ENCODE results near the gene SLC35A4.

Gene SLC35A4

DNA sequence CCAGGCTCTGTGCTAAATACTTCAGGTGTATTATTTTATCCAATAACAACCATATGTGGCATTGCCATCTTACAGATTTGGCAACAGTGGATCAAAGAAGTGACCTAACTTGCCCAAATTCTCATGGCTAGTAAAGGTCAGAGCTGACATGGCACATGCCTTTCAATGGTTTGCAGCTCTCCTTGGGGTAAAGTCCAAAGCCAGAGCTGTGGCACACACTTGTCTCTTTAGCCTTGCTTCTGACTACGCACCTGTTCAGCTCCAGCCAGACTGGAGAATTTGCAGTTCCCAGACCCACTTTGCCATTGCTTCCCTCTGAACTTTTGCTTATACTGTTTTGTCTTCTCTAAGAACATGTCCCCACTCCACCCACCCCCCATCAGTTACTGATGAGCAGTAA lies 5.9 kb downstream of the SLC35A4 start:
- Histone ChIP-seq H3F3A (ENCODE audit: control insufficient read depth, insufficient read depth) (no peaks in the 10 kb centered on the region), H3K27ac (ENCODE audit: low read depth, low read length) (no peak overlapping the region), H3K4me1 (ENCODE audit: control insufficient read depth, low read length) (peaks cover 11% of the 10 kb centered on the region), H3K9me2 (replicated peaks; ENCODE audit: control insufficient read depth, low read length) (no peaks in the 10 kb centered on the region), H3K9me3 (ENCODE audit: control insufficient read depth, insufficient read depth, low read length) (no peaks in the 10 kb centered on the region), H3K27me3 (ENCODE audit: control insufficient read depth, low read length) (no peaks in the 10 kb centered on the region), H3K79me2 (ENCODE audit: control insufficient read depth, low read length) (peaks cover 16% of the 10 kb centered on the region), H3K4me2 (ENCODE audit: low read length) (no peak overlapping the region), H4K20me1 (ENCODE audit: control insufficient read depth, insufficient read depth, low read depth, low read length) (no peaks in the 10 kb centered on the region), H3K4me3 (ENCODE audit: low read length) (no peak overlapping the region), H3K36me3 (ENCODE audit: control insufficient read depth, low read length) (peaks cover 36% of the 10 kb centered on the region)
- no peak for TF ChIP-seq EZH2phosphoT487 (IDR thresholded peaks at IDR 0.05; ENCODE audit: borderline replicate concordance, low read length)
- TF ChIP-seq, protein P1, sequence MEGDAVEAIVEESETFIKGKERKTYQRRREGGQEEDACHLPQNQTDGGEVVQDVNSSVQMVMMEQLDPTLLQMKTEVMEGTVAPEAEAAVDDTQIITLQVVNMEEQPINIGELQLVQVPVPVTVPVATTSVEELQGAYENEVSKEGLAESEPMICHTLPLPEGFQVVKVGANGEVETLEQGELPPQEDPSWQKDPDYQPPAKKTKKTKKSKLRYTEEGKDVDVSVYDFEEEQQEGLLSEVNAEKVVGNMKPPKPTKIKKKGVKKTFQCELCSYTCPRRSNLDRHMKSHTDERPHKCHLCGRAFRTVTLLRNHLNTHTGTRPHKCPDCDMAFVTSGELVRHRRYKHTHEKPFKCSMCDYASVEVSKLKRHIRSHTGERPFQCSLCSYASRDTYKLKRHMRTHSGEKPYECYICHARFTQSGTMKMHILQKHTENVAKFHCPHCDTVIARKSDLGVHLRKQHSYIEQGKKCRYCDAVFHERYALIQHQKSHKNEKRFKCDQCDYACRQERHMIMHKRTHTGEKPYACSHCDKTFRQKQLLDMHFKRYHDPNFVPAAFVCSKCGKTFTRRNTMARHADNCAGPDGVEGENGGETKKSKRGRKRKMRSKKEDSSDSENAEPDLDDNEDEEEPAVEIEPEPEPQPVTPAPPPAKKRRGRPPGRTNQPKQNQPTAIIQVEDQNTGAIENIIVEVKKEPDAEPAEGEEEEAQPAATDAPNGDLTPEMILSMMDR (IDR thresholded peaks at IDR 0.05; ENCODE audit: low read depth, low read length, poor library complexity, severe bottlenecking), result no peak

DNA sequence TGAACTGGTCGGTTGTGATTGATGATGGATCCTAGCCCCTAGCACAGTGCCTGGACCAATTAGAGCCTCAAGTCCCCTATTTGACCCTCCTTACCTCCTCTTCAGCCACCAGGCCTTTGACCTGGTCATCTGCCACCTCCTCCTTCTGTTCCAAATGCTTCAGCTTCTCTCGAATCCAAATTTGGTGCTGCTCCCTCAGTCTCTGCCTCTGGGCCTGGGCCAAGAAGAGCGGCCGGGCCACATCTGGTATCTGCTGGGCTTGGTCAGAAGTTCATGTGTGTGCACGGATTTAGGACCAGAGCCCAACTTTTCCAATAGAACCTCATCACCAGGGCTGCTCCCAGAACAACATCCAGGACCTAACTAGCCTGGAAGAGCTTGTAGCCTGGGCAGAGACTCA lies 6.5 kb downstream of the SLC35A4 start:
- H3K4me3 ChIP-seq (ENCODE audit: low read length), result no peak overlapping the region
- peaks cover 10% of the 10 kb centered on the region for H3K79me2 ChIP-seq (ENCODE audit: control insufficient read depth, low read length)
- no peaks in the 10 kb centered on the region for H3K27me3 ChIP-seq (ENCODE audit: control insufficient read depth, low read length)
- no peaks in the 10 kb centered on the region for H3K9me2 ChIP-seq (replicated peaks; ENCODE audit: control insufficient read depth, low read length)
- H3K4me1 ChIP-seq (ENCODE audit: control insufficient read depth, low read length), result peaks cover 5% of the 10 kb centered on the region
- peaks cover 30% of the 10 kb centered on the region for H3K36me3 ChIP-seq (ENCODE audit: control insufficient read depth, low read length)
- H3K9me3 ChIP-seq (ENCODE audit: control insufficient read depth, insufficient read depth, low read length), result no peaks in the 10 kb centered on the region
- no peaks in the 10 kb centered on the region for H3F3A ChIP-seq (ENCODE audit: control insufficient read depth, insufficient read depth)
- TF ChIP-seq, protein P1 (IDR thresholded peaks at IDR 0.05; ENCODE audit: low read depth, low read length, poor library complexity, severe bottlenecking), result no peak
- no peak for TF ChIP-seq EZH2phosphoT487 (IDR thresholded peaks at IDR 0.05; ENCODE audit: borderline replicate concordance, low read length)
- no peaks in the 10 kb centered on the region for H4K20me1 ChIP-seq (ENCODE audit: control insufficient read depth, insufficient read depth, low read depth, low read length)
- no peak overlapping the region for H3K4me2 ChIP-seq (ENCODE audit: low read length)
- no peak overlapping the region for H3K27ac ChIP-seq (ENCODE audit: low read depth, low read length)

DNA sequence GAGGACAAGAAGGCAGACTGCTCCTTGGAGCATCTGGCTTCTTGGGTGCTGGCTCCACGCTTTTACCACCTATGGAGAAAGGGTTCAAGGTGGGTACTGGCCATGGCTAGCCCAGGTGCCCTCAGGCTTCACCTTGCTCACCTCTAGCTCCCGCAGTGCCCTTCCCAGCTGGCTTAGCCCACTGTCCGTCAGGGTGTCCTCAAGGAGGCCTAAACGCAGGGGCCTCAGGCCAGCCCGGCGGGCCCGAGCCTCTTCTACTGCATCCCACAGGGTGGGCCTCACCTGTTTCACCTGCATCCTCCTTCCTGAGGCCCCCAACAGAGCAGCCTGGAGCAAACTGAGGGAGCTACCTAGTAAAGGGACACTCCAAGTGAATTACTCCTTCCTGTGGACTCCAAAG lies 9.1 kb downstream of the SLC35A4 start:
- H3K9me3 ChIP-seq (ENCODE audit: control insufficient read depth, insufficient read depth, low read length), result no peaks in the 10 kb centered on the region
- TF ChIP-seq EZH2phosphoT487 (IDR thresholded peaks at IDR 0.05; ENCODE audit: borderline replicate concordance, low read length), result no peak
- TF ChIP-seq, protein P1 (IDR thresholded peaks at IDR 0.05; ENCODE audit: low read depth, low read length, poor library complexity, severe bottlenecking), result no peak
- H3K4me1 ChIP-seq (ENCODE audit: control insufficient read depth, low read length), result 0 out of 2 replicates have a peak, but pooled peaks cover 2% of the 10 kb centered on the region
- H3K4me2 ChIP-seq (ENCODE audit: low read length), result no peak overlapping the region
- H3K4me3 ChIP-seq (ENCODE audit: low read length), result no peak overlapping the region
- H3K79me2 ChIP-seq (ENCODE audit: control insufficient read depth, low read length), result no peaks in the 10 kb centered on the region
- no peaks in the 10 kb centered on the region for H3F3A ChIP-seq (ENCODE audit: control insufficient read depth, insufficient read depth)
- H3K36me3 ChIP-seq (ENCODE audit: control insufficient read depth, low read length), result peaks cover 5% of the 10 kb centered on the region
- H3K9me2 ChIP-seq (replicated peaks; ENCODE audit: control insufficient read depth, low read length), result no peaks in the 10 kb centered on the region
- H4K20me1 ChIP-seq (ENCODE audit: control insufficient read depth, insufficient read depth, low read depth, low read length), result no peaks in the 10 kb centered on the region
- H3K27me3 ChIP-seq (ENCODE audit: control insufficient read depth, low read length), result no peaks in the 10 kb centered on the region
- no peak overlapping the region for H3K27ac ChIP-seq (ENCODE audit: low read depth, low read length)
